ENCODE data around the gene KIF26B. TPM values are rescaled to one million over a fixed set of nuclear protein-coding genes. Genes with fewer than 3 reads are reported as not detected.

The KIF26B gene
- polyA plus RNA-seq, 1 donor (not counting 4 experiments of a cell fraction or from before 2014, with no cell fraction given): 0.58 TPM

GRCh38 chr1:245656189-245656717, 501.5 kb downstream of the KIF26B start:
- dilution Hi-C loops (cut with MboI; ENCODE audit: extremely low pct_ligation_motif_present, low sequenced_read_pairs): no loop called here

DNA sequence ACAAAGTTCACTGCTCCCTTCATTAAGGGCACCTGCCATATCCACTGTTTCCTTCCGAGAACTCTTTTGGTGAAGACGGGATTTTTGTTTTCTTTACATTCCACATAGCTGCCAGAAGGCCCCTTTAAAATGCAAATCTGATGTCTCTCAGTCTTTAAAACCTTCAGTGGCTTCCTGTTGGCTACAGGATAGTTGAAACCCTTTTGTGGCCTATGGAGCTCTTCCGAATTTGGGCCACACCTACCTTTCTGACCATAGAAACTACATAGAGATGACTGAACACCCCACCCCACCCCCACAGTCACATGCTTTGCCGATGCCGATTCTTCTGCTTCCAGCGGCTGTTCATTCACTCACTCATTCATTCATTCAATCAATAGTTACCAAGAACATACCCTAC, 502.6 kb downstream of the KIF26B start:
- H2AFZ ChIP-seq (ENCODE audit: control insufficient read depth, low read length): no peak overlapping the region
- no peak overlapping the region for H3K4me2 ChIP-seq (ENCODE audit: control insufficient read depth, extremely low read depth, insufficient read depth, low read depth, low read length)
- H3K27me3 ChIP-seq (ENCODE audit: control insufficient read depth, extremely low read depth, insufficient read depth, low read length): no peaks in the 10 kb centered on the region
- no peaks in the 10 kb centered on the region for H4K20me1 ChIP-seq (ENCODE audit: control insufficient read depth, extremely low read depth, insufficient read depth, low read length)
- dilution Hi-C loops (cut with MboI; ENCODE audit: extremely low pct_ligation_motif_present, low sequenced_read_pairs): no loop called here
- no peaks in the 10 kb centered on the region for H3K9me1 ChIP-seq (ENCODE audit: control insufficient read depth, extremely low read depth, insufficient read depth, low read length)
- H3K4me3 ChIP-seq (ENCODE audit: control insufficient read depth in 2 of 3, extremely low read depth in 1 of 3, insufficient read depth in 2 of 3, low read depth in 1 of 3, low read length in 3 of 3): no peak overlapping the region
- no peaks in the 10 kb centered on the region for H3K4me1 ChIP-seq (ENCODE audit: control insufficient read depth, extremely low read depth, insufficient read depth, low read length)
- FAIRE-seq (no peak), DNase-seq (ENCODE audit: low read depth, low spot score) (no peak)
- peaks cover 3% of the 10 kb centered on the region for H3K9me3 ChIP-seq (ENCODE audit: control insufficient read depth, low read depth, low read length)
- no peaks in the 10 kb centered on the region for H3K79me2 ChIP-seq (ENCODE audit: control insufficient read depth, insufficient read depth, low read length)
- H3K36me3 ChIP-seq (ENCODE audit: control insufficient read depth in 2 of 2, extremely low read depth in 1 of 2, insufficient read depth in 2 of 2, low read length in 2 of 2): no peaks in the 10 kb centered on the region
- H3K9ac ChIP-seq (ENCODE audit: control insufficient read depth, extremely low read depth, insufficient read depth, low read length): no peak overlapping the region
- no peak overlapping the region for H3K27ac ChIP-seq (ENCODE audit: control insufficient read depth, insufficient read depth, low read length)
- TF ChIP-seq CTCF (optimal IDR thresholded peaks at IDR 0.05 in 1 of 3, IDR thresholded peaks at IDR 0.05 in 1 of 3, conservative IDR thresholded peaks at IDR 0.05 in 1 of 3; ENCODE audit: extremely low read depth in 1 of 3, insufficient read depth in 2 of 3, low read length in 3 of 3) (no peak), EZH2 (IDR thresholded peaks at IDR 0.05; ENCODE audit: low read length) (no peak)

More at GRCh38 chr1:245656189-245656717, 501.5 kb downstream of the KIF26B start:
- Histone ChIP-seq H4K20me1 (ENCODE audit: control insufficient read depth, extremely low read depth, insufficient read depth, low read length) (no peaks in the 10 kb centered on the region), H3K79me2 (ENCODE audit: control insufficient read depth, insufficient read depth, low read length) (no peaks in the 10 kb centered on the region), H3K27ac (ENCODE audit: control insufficient read depth, insufficient read depth, low read length) (no peak overlapping the region), H2AFZ (ENCODE audit: control insufficient read depth, low read length) (no peak overlapping the region), H3K9me3 (ENCODE audit: control insufficient read depth, low read depth, low read length) (peaks cover 3% of the 10 kb centered on the region), H3K4me3 (ENCODE audit: control insufficient read depth in 2 of 3, extremely low read depth in 1 of 3, insufficient read depth in 2 of 3, low read depth in 1 of 3, low read length in 3 of 3) (no peak overlapping the region), H3K4me1 (ENCODE audit: control insufficient read depth, extremely low read depth, insufficient read depth, low read length) (no peaks in the 10 kb centered on the region), H3K9ac (ENCODE audit: control insufficient read depth, extremely low read depth, insufficient read depth, low read length) (no peak overlapping the region), H3K27me3 (ENCODE audit: control insufficient read depth, extremely low read depth, insufficient read depth, low read length) (no peaks in the 10 kb centered on the region), H3K9me1 (ENCODE audit: control insufficient read depth, extremely low read depth, insufficient read depth, low read length) (no peaks in the 10 kb centered on the region), H3K4me2 (ENCODE audit: control insufficient read depth, extremely low read depth, insufficient read depth, low read depth, low read length) (no peak overlapping the region), H3K36me3 (ENCODE audit: control insufficient read depth in 2 of 2, extremely low read depth in 1 of 2, insufficient read depth in 2 of 2, low read length in 2 of 2) (no peaks in the 10 kb centered on the region)
- DNase-seq (ENCODE audit: low read depth, low spot score) (no peak), FAIRE-seq (no peak)
- TF ChIP-seq EZH2 (IDR thresholded peaks at IDR 0.05; ENCODE audit: low read length) (no peak), CTCF (optimal IDR thresholded peaks at IDR 0.05 in 1 of 3, IDR thresholded peaks at IDR 0.05 in 1 of 3, conservative IDR thresholded peaks at IDR 0.05 in 1 of 3; ENCODE audit: extremely low read depth in 1 of 3, insufficient read depth in 2 of 3, low read length in 3 of 3) (no peak)
